HG03432 (cell line): ENCODE measurements around the gene FLG2.
"Not testable (repeated sequence)": the region's sequence is repeated elsewhere in the genome, so short reads cannot be mapped to it uniquely, and the experiment has no call there.

ENCODE experiments used
- ATAC-seq: cut with Tn5 transposase; IDR thresholded peaks from one replicate; pipeline ENCODE4 v1.9.1; 2021; ENCODE audit warnings: mild to moderate bottlenecking, moderate library complexity; ENCODE audit not compliant: unreplicated experiment

Gene FLG2

DNA sequence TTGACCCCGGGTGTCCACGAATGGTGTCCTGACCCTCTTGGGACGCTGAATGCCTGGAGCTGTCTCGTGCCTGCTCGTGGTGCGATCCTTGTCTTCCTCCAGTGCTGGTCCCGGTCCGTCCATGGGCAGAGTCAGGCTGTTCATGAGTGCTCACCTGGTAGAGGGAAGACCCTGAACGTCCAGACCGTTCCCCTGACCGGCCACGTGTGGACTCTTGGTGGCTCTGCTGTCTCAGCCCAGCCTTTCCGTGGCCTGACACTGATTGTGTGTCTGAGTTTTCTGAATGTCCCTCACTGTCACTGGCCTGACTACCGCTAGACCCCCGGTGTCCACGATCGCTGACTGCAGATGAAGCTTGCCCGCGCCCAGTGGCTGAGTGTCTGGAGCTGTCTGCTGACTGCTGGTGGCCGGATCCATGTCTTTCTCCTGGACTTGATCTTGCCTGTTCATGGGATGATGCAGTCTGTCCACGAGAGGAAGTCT, 46.4 kb downstream of the FLG2 start:
- ATAC-seq, result no peak

DNA sequence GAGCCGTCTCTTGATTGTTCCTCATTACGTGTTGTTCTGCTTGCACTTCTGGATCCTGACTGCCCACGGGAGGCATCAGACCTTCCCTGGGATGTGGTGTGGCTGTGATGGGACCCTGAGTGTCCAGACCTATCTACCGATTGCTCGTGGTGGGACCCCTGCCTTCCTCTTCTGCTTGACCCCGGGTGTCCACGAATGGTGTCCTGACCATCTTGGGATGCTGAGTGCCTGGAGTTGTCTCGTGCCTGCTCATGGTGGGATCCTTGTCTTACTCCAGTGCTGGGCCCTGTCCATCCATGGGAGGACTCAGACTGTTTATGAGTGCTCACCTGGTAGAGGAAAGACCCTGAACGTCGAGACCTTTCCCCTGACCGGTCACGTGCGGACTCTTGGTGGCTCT, 47.6 kb downstream of the FLG2 start:
- not testable (repeated sequence) for ATAC-seq

DNA sequence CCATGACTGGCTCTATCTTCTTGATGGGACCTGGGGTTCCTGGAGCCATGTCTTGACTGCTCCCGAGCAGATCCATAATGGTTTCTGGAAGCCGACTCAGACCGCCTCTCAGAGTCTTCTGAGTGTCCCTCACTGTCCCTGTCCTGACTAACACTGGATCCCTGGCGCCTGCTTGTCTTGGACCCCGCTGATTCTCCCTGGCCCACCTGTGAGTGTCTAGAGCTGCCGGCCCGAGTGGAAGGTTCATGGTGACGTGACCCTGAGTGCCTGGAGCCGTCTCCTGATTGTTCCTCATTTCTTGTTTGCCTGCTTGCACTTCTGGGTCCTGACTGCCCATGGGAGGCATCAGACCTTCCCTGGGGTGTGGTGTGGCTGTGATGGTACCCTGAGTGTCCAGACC, 49.9 kb downstream of the FLG2 start:
- no peak for ATAC-seq

DNA sequence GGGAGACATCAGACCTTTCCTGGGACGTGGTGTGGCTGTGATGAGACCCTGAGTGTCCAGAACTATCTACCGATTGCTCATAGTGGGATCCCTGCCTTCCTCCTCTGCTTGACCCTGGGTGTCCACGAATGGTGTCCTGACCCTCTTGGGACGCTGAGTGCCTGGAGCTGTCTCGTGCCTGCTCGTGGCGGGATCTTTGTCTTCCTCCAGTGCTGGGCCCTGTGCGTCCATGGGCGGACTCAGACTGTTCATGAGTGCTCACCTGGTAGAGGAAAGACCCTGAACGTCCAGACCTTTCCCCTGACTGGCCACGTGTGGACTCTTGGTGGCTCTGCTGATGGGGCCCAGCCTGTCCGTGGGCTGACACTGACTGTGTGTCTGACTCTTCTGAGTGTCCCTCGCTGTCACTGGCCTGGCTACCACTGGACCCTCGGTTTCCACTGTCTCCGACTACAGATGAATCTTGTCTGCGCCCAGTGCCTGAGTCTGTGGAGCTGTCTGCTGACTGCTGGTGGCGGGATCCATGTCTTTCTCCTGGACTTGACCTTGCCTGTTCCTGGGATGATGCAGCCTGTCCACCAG, 50.4 kb downstream of the FLG2 start:
- not testable (repeated sequence) for ATAC-seq

DNA sequence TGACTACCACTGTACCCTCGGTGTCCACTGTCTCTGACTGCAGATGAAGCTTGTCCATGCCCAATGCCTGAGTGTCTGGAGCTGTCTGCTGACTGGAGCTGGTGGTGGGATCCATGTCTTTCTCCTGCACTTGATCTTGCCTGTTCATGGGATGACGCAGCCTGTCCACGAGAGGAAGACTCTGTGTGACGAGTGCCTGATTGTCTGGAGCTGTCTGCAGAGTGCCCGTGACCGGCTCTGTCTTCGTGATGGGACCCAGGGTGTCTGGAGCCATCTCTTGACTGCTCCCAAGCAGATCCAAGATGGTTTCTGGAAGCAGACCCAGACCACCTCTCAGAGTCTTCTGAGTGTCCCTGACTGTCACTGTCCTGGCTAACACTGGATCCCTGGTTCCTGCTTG, 51.0 kb downstream of the FLG2 start:
- ATAC-seq, result not testable (repeated sequence)

DNA sequence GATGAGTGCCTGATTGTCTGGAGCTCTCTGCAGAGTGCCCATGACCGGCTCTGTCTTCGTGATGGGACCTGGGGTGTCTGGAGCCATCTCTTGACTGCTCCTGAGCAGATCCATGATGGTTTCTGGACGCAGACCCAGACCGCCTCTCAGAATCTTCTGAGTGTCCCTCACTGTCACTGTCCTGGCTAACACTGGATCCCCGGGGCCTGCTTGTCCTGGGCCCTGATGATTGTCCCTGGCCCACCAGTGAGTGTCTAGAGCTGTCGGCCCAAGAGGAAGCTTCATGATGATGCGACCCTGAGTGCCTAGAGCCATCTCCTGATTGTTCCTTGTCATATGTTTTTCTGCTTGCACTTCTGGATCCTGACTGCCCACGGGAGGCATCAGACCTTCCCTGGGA, 51.8 kb downstream of the FLG2 start:
- not testable (repeated sequence) for ATAC-seq

DNA sequence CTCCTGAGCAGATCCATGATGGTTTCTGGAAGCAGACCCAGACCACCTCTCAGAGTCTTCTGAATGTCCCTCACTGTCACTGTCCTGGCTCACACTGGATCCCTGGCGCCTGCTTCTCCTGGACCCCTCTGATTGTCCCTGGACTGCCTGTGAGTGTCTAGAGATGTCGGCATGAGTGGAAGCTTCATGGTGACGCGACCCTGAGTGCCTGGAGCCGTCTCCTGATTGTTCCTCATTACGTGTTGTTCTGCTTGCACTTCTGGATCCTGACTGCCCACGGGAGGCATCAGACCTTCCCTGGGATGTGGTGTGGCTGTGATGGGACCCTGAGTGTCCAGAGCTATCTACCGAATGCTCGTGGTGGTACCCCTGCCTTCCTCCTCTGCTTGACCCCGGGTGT, 53.7 kb downstream of the FLG2 start:
- ATAC-seq, result not testable (repeated sequence)

DNA sequence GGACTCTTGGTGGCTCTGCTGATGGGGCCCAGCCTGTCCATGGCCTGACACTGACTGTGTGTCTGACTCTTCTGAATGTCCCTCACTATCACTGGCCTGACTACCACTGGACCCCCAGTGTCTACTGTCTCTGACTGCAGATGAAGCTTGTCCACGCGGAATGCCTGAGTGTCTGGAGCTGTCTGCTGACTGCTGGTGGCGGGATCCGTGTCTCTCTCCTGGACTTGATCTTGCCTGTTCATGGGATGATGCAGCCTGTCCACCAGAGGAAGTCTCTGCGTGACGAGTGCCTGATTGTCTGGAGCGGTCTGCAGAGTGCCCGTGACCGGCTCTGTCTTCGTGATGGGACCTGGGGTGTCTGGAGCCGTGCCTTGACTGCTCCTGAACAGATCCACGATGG, 55.0 kb downstream of the FLG2 start:
- ATAC-seq, result not testable (repeated sequence)

DNA sequence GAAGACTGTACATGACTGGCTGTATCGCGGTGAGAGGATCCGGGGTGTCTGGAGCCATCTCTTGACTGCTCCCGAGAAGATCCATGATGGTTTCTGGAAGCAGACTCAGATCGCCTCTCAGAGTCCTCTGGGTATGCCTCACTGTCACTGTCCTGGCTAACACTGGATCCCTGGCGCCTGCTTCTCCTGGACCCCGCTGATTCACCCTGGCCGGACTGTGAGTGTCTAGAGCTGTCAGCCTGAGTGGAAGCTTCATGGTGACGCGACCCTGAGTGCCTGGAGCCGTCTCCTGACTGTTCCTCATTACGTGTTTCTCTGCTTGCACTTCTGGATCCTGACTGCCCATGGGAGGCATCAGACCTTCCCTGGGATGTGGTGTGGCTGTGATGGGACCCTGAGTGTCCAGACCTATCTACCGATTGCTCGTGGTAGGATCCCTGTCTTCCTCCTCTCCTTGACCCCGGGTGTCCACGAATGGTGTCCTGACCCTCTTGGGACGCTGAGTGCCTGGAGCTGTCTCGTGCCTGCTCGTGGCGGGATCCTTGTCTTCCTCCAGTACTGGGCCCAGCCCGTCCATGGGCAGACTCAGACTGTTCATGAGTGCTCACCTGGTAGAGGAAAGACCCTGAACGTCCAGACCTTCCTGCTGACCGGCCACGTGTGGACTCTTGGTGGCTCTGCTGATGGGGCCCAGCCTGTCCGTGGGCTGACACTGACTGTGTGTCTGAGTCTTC, 56.5 kb downstream of the FLG2 start:
- not testable (repeated sequence) for ATAC-seq
